GM18861 (cell line): Measurements from ENCODE around the gene DMD.
"Not testable (repeated sequence)": the region's sequence is repeated elsewhere in the genome, so short reads cannot be mapped to it uniquely, and the experiment has no call there.

Source experiments
- ATAC-seq: cut with Tn5 transposase; IDR thresholded peaks from one replicate; pipeline ENCODE4 v1.9.1; 2021; ENCODE audit not compliant: unreplicated experiment

Gene DMD

DNA sequence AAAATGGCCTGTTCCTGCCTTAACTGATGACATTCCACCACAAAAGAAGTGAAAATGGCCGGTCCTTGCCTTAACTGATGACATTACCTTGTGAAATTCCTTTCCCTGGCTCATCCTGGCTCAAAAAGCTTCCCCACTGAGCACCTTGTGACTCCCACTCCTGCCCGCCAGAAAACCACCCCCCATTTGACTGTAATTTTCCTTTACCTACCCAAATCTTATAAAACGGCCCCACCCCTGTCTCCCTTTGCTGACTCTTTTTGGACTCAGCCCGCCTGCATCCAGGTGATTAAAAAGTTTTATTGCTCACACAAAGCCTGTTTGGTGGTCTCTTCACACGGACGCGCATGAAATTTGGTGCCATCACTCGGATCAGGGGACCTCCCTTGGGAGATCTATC, 1833.5 kb downstream of the DMD start:
- not testable (repeated sequence) for ATAC-seq

DNA sequence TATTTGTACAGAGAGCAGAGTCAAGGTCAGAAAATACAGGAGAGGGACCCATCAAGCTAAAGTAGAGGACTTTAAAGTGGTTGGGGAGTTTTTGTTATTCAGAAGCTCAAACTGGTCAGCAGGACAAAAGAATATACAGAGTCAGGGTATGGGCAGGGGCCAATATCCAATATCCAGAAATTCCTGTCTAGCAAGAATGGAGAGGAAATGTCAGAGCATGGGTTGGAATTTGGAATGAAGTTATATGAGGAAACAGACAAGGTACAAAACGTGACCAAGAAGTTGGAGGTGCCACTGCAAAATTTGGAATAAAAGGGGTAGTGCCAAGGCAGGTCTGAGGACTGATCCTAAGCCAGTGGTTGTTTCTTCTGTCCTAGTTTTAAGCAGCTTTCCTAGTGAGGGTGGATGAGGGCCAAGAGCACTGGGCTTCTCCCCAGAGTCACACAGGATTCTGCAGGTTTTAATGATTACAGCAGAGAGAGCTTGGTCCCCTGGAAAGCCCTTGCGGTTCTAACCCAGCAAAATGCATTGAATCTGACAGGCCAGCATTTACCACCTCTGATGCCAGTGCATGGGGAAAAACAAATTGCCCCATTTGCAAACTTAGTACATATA, 1834.8 kb downstream of the DMD start:
- no peak for ATAC-seq

DNA sequence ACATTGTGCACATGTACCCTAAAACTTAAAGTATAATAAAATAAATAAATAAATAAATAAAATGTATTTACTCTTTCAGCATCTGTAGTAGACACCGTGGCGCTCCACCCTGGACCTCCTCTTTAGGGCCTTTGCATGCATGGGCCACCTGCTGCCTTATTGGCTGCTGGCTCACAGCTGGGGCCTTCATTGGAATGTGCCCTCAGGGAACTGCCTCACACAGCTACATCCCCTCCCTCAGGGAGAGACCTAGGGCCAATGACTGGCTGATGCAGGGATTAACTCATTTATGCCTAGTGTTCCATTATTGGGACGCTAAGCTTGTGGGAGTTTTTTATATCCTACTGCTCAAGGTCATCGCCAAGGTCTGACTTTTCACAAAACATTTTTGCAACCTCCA, 1836.6 kb downstream of the DMD start:
- ATAC-seq = no peak

DNA sequence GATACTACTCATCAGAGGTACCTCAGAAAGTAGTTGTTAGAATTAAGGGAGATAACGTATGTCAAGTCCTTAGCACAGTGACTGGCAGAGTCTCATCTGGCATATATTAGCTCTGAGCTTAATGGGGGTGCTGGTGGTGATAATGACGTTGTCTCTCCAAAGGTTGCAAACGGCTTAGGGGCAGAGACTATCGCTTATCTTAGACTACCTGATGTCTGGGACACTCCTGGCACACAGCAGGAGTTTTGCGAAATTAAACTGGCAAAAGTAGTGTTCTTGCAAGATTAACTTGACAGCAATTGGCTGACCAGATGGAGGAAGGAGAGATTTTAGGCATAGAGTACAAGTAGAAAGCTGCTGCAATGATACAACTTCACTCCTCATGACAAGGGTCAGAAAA, 1839.4 kb downstream of the DMD start:
- ATAC-seq = no peak

DNA sequence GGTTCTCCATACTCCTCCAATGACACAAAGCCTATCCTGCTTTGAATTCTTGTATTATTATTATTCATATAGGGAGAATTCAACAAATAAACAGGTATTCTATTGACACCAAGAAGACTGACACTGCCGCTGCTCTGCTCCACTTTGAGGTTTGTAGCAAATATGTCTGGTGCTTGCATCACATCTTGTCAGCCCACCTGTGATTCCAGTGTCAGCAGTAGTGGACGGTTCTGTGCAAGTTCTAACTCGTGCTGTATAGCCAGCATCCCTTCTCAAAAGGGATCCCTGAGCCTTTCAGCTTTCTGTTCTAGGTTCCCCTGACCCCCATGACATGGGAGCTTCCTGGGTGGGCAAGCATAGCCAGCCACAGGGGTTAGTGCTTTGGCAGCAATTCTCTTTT, 1843.5 kb downstream of the DMD start:
- no peak for ATAC-seq

DNA sequence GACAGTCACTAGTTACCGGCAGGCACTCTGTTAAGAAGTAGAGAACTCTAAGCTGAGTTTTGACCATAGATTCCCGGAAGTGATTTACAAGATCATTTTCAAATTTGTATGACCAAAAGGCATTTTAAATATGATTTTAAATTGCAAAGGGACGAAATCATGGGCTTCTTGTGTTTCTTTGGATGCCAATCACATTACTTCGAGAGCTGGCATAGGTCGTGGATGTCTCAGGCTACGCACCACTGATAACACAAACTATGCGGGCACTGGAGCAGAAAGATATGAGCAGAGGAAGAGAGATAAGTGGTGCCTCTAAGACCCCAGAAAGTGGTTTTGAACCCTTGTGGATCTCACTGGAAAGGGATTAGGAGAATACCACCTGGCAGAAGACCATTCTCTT, 1845.3 kb downstream of the DMD start:
- ATAC-seq = no peak

DNA sequence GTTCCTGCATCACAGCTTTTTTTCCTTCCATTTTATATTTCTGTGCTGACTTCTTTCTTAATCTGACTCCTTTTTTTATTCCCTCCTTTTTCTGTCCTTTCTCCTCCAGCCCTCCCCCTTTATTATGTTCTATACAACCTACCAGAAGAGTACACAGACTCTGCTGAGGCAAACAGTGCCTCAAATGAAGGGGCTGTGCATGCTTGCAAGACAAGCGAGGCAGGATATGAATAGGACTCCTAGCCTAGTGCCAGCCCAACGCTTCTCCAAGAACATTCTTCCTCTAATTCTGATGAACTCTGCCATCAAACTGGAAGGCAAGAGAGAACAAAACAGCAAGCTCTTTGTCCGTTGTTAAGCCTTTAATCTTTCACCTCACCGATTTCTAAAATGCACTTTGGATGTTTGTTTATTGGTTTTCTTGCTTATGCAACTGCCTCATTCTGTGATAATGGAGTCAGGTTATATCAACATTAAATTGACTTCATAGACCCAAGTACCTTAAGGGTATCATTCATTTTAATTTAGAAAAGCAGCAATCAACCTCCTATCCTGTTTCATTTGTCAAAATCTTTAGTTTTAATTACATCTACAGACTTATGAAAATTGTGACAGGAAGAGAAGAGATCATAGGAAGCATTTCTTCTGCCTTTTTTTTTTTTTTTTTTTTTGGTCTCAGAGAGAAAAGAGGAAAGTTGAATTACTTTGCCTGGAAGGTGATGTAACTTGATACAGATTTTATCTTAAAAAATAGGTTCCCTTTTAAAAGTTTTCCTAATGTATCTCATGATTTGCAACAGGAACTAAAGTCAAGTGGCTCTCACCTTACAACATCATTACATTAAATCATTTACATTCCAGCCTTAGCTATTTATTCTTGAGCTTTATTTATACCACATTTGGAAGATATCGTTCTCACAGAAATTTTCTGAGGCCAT, 1854.8 kb downstream of the DMD start:
- no peak for ATAC-seq

DNA sequence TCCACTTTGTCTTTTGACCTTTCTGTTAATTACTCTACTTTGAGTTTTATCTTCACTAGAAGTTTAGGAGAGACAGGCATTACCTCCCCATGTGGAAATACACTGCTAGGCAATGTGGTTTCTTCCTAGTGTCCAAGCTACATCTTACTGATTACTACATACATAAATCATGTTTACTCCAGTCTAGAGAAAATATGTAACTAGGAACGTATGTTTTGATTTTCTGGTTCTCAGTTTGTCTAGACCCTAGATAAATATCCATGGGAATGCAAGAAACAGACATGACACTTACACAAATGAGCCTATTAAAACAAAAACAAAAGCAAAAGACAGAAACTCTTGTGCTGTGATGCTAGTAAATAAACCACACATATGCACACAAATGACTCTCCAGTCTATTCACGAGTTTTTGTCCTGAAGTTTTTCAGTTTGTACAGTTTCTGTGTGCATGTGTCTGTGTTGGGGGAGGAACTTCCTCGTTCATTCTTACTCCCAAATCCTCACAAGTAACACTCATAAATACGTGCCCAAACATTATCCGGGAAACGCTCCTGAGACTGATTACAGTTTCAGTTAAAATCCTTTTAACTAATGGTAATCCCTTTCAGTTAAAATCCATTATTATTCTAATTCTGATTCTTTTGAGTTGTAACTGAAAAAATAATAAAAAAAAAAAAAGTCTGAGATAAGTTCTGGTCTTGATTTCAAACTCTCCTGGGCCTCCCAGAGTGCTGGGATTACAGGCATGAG, 1856.0 kb downstream of the DMD start:
- no peak for ATAC-seq

DNA sequence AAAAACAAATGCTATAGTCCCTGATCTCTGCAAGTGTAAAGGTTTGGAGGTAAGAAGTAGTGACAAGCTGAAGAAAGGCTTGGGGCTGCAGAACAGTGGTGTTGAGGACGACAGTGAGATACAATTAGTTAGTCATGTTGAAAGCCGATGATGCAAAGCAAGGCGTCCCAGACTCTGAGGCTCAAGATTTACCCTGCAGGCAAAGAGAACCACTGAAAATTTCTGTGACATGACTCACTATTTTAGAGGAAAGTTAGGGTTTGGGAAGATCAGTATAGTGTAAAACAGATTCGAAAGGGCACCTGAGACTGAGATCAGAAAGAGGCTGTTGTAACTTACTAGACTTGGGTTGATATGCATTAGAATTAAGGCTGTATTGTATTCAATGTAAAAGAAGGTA, 1858.3 kb downstream of the DMD start:
- ATAC-seq = no peak

DNA sequence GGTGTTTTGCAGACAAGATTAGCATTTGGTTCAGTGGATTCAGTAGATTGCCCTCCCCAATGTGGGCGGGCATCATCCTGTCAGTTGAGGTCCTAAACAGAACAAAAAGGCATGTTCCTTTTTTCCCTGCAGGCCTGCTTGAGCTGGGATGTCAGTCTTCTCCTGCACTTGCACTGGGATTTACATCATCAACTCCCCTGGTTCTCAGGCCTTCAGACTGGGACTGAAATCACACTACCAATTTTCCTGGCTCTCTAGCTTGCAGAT, 1860.6 kb downstream of the DMD start:
- ATAC-seq = no peak

DNA sequence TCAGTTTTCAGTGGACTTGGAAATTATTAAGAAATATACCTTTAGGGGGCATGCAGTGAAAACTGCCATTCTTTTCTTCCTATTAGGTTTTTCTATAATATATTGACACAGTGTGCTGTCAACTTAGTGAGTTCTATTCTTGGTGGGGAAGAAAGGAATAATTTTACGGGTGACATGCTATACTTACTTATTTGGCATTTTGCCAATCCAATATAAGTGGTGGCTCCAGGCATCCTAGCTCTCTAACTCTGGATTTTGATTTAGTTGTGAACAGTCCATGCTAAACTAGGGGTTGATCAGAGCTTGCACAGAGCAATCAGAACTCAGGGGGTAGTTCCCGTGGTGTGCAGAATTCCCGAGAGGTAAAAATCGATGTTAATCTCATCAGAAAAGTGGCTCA, 1861.8 kb downstream of the DMD start:
- no peak for ATAC-seq

DNA sequence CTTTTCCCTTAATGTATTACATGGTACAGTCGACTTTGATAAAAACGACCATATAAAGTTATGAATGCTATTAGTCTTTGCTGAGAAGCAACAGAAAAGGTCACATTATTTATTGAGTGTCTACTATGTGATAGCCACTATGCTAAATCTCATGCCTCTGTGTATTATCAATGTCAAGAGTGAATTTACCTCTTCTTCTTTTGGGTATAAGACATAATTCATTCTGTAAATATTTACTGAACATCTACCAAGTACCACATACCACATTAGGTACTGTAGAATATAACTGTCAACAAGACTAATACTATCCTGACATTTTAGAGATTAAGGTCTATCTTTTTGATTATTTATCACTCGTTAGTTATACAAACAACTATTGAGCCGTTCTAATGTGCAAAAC, 1870.8 kb downstream of the DMD start:
- ATAC-seq = no peak

DNA sequence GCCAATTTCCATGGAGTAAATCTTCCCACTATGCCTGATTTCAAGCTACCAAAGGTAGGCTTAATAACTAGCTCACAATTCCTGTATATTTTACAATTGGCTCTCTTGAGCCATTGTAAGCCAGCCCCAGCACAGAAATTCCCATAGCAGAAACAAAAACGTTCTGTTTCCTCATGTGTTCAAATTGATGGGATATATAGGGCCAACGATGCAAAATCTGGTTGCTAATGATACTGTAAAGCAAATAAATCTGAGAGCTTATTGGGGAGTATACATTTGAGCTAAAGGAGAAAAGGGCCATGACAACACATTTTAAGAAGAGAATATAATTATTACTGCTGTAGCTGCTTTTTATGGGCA, 1872.4 kb downstream of the DMD start:
- no peak for ATAC-seq

DNA sequence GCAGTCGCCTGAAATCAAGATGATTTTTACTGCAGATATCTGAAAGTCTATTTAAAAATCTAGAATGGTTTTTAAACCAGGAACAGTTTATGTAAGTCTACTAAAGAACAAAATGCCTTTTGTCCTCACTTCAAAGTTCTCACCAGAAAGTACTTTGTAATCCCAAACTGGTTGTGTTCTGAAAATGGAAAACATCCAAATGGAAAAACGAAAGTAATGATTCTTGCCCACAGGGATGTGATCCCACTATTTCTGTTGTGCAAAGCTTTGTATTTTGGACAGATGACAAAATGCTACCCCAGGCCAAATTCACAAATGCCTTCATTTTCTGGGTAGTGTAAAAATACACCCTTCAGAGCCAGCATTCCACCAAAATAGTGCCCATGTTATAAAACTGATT, 1874.0 kb downstream of the DMD start:
- no peak for ATAC-seq

DNA sequence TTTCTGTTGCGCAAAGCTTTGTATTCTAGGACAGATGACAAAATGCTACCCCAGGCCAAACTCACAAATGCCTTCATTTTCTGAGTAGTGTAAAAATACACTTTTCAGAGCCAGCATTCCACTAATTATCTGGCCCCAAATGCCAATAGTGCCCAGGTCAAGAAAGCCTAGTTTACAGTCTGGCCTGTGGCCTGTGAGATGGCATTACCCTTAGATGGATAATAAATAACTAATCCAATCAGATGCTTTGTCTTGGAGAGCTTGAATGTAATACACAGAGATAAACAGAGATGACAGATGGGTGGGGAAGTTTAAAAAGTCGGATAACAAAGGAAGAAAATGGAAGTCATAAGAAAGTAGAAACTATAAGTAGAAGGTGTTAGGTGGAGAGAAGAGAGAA, 1874.9 kb downstream of the DMD start:
- ATAC-seq = no peak

DNA sequence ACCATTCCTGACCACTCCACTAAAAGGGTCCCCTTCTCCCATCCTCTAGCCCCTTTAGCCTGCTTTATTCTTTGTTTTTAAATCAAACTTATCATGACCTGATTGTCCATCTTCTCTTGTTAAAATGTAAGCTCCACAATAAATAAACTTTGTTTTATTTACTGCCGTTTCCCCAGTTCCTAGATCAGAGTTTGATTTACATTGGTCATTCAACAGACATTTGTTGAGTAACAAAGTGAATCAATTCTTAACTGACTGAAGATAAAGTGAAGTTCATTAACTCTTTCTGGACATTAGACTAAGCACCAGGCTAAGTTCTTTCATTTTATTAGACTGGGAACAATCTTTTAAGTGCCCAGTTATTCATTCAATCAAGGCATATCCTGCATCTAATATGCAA, 1876.4 kb downstream of the DMD start:
- no peak for ATAC-seq

DNA sequence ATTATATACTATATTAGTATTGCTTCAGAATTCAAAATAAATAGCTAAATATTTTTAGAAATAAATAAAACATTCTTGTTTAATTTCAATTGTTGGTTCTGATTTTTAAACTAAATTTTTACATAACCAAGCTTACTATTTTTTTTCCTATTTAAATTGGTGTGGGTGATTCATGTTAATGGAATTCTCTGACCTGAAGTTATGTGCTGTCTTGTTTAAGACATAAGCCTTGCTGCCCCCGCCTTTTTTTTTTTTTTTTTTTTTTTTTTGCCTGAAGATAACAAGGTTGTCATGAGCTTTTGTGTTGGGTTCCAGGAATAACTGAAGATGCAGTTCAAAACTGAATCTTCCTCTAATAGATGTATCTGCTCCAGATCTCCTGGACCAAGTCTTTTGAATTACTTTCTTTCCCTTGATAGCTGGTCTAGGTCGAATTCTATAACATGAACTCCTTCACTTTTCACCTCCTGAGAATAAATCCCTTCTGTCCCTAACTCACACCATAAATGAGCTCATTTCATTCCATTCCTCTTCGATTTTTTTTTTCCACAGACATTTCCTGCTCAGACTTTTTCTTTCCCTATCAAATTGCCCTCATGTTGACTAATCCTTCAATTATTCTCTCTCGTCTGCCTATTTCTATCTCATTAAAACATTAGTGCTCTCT, 1878.1 kb downstream of the DMD start:
- no peak for ATAC-seq

DNA sequence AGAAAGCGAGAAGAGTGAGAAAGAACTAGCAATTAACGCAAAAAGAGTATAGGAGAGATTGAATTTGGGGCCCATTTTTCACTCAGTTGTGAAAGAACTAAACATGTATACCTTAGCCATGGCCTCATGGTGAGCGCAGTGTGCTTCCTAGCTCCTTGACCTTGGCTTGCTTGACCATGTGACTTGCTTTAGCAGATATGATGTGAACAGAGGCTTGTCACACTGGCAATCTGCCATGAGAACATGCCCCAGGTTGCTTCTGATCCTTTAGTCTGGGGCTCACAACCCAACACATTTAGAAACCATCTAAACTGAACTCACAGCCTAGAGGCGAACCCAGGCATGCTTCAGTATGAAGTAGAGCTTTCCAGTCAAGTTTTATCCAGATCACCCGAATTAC, 1879.4 kb downstream of the DMD start:
- no peak for ATAC-seq

DNA sequence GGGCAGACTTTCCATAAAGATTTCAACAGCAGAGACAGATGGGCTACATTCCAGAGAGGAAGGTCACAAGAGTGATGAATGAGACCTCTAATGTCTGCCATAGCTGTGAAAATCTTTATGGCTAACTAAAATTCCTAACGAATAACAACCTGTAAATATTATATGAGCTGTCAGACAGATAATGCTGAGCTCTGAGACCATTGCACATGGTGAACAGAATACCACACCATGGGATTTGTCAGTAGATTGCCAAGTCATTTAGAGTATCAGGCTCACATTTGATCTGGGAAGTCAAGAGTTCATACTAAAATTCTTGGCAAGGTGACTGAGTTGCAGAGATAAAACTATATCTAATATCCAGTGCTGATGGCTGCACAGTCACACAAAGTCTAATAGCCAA, 1880.3 kb downstream of the DMD start:
- ATAC-seq = no peak

DNA sequence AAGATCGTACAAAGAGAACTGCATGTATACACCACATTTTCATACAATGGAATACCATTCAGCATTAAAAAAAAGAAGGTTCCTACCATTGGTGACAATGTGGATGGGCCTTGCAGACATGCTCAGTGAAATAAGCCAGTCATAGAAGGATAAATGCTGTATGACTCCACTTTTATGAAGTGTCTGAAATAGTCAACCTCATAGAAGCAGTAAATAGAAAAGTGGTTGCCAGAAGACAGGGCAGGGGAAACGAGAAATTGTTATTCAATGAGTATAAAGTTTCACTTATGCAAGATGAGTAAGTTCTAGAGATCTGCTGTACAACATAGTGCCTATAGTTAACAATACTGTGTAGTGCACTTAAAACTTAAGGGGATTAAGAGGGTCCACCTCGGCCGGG, 1882.1 kb downstream of the DMD start:
- ATAC-seq = peak; percentile 54

DNA sequence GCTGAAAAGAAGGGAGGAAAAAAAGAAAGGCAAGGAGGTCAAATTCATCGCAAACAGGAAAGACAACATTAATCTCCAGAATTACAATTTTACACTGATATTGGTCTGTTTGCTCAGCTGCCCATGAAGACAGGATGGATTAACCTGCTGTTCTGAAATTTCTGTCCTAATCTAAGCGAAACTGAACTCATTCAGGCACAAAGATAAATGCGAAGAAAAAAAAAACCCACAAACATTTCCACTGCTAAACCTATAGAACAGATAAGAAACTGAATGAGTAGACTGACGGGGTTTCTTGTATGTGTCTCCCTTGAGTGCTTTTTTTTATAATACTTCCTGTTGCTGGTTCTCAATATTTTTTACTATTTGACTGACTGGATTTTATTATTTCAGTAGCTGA, 1887.7 kb downstream of the DMD start:
- ATAC-seq = peak; percentile 93

DNA sequence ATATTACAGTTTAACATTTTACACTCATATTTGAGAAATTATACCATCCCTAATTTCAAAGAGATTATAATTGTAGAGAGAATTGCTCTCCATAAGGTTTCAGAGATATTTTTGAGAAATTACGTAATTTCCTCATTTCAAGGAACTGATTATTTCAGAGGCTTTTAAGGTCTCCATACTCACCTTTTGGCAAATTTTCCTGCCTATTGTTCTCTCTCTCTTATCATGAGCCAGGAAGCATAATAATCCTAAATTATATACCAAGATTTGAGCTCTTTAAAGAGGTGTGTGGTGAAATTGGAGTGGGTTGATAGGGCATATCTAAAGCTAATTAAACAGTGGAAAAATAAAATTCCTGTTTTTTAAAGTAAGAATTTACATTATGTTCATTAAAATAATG, 1890.6 kb downstream of the DMD start:
- no peak for ATAC-seq
